SK-N-SH (cell line): Measurements from ENCODE around the gene SSX2IP. TPM values are rescaled to one million over a fixed set of nuclear protein-coding genes. Genes with fewer than 3 reads are reported as not detected.

ENCODE experiments used
- CTCF ChIA-PET: fragments of 300-600, 350-600 bp; formaldehyde crosslinking; extraction: SDS; loops from one replicate; lab custom pipeline; 2021; lab: Yijun Ruan, JAX
- POLR2A ChIA-PET: fragments of 350-600 bp; sonication (Branson Sonifier 250); formaldehyde crosslinking; extraction: SDS; loops from one replicate; lab custom pipeline; 2020; ENCODE audit warnings: antibody characterized with exemption, inconsistent platforms; lab: Yijun Ruan, JAX
- DNase-seq: peaks from one replicate; pipeline ENCODE4 v3.0.0; 2012
- H2AFZ ChIP-seq: fragments of 200-600 bp; sonication (generic); 2 replicates; pipeline ENCODE4 v1.8.1; 2016; ENCODE audit warnings: antibody characterized with exemption, mild to moderate bottlenecking, low read depth
- H3F3A ChIP-seq: fragments of 200-600 bp; sonication (generic); replicated peaks from 2 replicates; pipeline ENCODE3; 2016; ENCODE audit warnings: antibody characterized with exemption, mild to moderate bottlenecking; ENCODE audit not compliant: insufficient read depth
- H3K27ac ChIP-seq, 2 experiments: fragments of 200-500 bp in 1 of 2; fragments of 200-600 bp in 1 of 2; sonication (Bioruptor generic) in 1 of 2; sonication (generic), shearing (Covaris generic) in 1 of 2; 2 replicates each; pipeline versions ENCODE4 v1.5.1 to v1.6.1; 2014 to 2016; ENCODE audit warnings: low read depth in 2 of 2, inconsistent platforms in 1 of 2, low read length in 1 of 2, mild to moderate bottlenecking in 1 of 2, mixed read lengths in 1 of 2
- H3K27me3 ChIP-seq: fragments of 200-600 bp; sonication (generic), shearing (Covaris generic); 2 replicates; pipeline ENCODE4 v1.6.1; 2016; ENCODE audit warnings: mixed run types; ENCODE audit not compliant: insufficient read depth
- H3K36me3 ChIP-seq, 2 experiments: fragments of 200-500 bp in 1 of 2; fragments of 200-600 bp in 1 of 2; sonication (Bioruptor generic) in 1 of 2; sonication (generic) in 1 of 2; replicated peaks in 1 of 2; 2 replicates each; pipeline versions ENCODE3 to v1.5.1; 2014 to 2016; ENCODE audit warnings: low read length in 1 of 2, mild to moderate bottlenecking in 1 of 2; ENCODE audit not compliant: insufficient read depth in 2 of 2, control insufficient read depth in 1 of 2
- H3K4me1 ChIP-seq, 2 experiments: fragments of 200-500 bp in 1 of 2; fragments of 200-600 bp in 1 of 2; sonication (Bioruptor generic) in 1 of 2; sonication (generic), shearing (Covaris generic) in 1 of 2; 2 replicates each; pipeline versions ENCODE4 v1.5.1 to v1.6.1; 2014 to 2016; ENCODE audit warnings: low read depth in 1 of 2, low read length in 1 of 2, mixed run types in 1 of 2; ENCODE audit not compliant: insufficient read depth in 2 of 2, control insufficient read depth in 1 of 2
- H3K4me2 ChIP-seq: fragments of 200-600 bp; sonication (generic), shearing (Covaris generic); 2 replicates; pipeline ENCODE4 v1.6.1; 2017; ENCODE audit warnings: mixed run types
- H3K4me3 ChIP-seq, 2 experiments: fragments of 200-500 bp in 1 of 2; fragments of 200-600 bp in 1 of 2; sonication (Bioruptor generic) in 1 of 2; sonication (generic), shearing (Covaris generic) in 1 of 2; 2 replicates each; pipeline versions ENCODE4 v1.5.1 to v1.8.1; 2014 to 2016; ENCODE audit warnings: low read depth in 2 of 2, inconsistent platforms in 1 of 2, low read length in 1 of 2, mild to moderate bottlenecking in 1 of 2, mixed read lengths in 1 of 2, moderate library complexity in 1 of 2
- H3K79me2 ChIP-seq: fragments of 200-600 bp; sonication (generic); 2 replicates; pipeline ENCODE4 v1.8.1; 2017; ENCODE audit warnings: mild to moderate bottlenecking; ENCODE audit not compliant: insufficient read depth
- H3K9ac ChIP-seq: fragments of 200-600 bp; sonication (generic); 2 replicates; pipeline ENCODE4 v1.6.1; 2017; ENCODE audit warnings: mixed run types
- H3K9me2 ChIP-seq: fragments of 200-600 bp; sonication (generic); 2 replicates; pipeline ENCODE4 v1.6.1; 2017; ENCODE audit warnings: mixed run types
- H3K9me3 ChIP-seq: fragments of 200-600 bp; sonication (generic); 2 replicates; pipeline ENCODE4 v1.6.1; 2017; ENCODE audit warnings: mixed run types, mild to moderate bottlenecking, moderate library complexity
- H4K20me1 ChIP-seq: fragments of 200-600 bp; sonication (generic); 2 replicates; pipeline ENCODE4 v1.6.1; 2017; ENCODE audit warnings: mild to moderate bottlenecking, mixed run types; ENCODE audit not compliant: insufficient read depth
- EP300 ChIP-seq, 2 experiments: IDR thresholded peaks; 2 replicates each; pipeline versions ENCODE4 v1.4.0 to v1.6.1; 2012; ENCODE audit warnings: borderline replicate concordance in 1 of 2, low read depth in 1 of 2, low read length in 1 of 2
- EZH2phosphoT487 ChIP-seq: fragments of 200-600 bp; sonication (generic); IDR thresholded peaks from 2 replicates; pipeline ENCODE4 v1.6.1; 2017; ENCODE audit warnings: low read depth, mixed run types, mild to moderate bottlenecking, antibody characterized with exemption, moderate library complexity, borderline replicate concordance
- FOSL2 ChIP-seq: IDR thresholded peaks from 2 replicates; pipeline ENCODE4 v1.4.0; 2012; ENCODE audit warnings: low read depth, mild to moderate bottlenecking, moderate library complexity, borderline replicate concordance
- GATA2 ChIP-seq: sonication (generic); formaldehyde crosslinking; IDR thresholded peaks from 2 replicates; pipeline ENCODE4 v1.5.0; 2020; ENCODE audit warnings: mild to moderate bottlenecking, missing genetic modification reagents
- JUND ChIP-seq: IDR thresholded peaks from 2 replicates; pipeline ENCODE4 v1.4.0; 2012
- MAX ChIP-seq: IDR thresholded peaks from 2 replicates; pipeline ENCODE4 v1.4.0; 2012; ENCODE audit warnings: low read depth
- MXI1 ChIP-seq: IDR thresholded peaks from 2 replicates; pipeline ENCODE4 v1.6.1; 2012; ENCODE audit warnings: mild to moderate bottlenecking, low read depth, low read length, improper control_type of control experiment
- NFIC ChIP-seq: IDR thresholded peaks from 2 replicates; pipeline ENCODE4 v1.4.0; 2012; ENCODE audit warnings: borderline replicate concordance
- NRF1 ChIP-seq: IDR thresholded peaks from 2 replicates; pipeline ENCODE4 v1.6.1; 2012; ENCODE audit warnings: low read depth, mild to moderate bottlenecking, low read length
- PBX3 ChIP-seq: IDR thresholded peaks from 2 replicates; pipeline ENCODE4; 2012
- POLR2AphosphoS5 ChIP-seq: IDR thresholded peaks from 2 replicates; pipeline ENCODE4 v1.6.1; 2012; ENCODE audit warnings: low read depth, low read length
- RAD21 ChIP-seq: IDR thresholded peaks from 2 replicates; pipeline ENCODE4 v1.6.1; 2012; ENCODE audit warnings: mild to moderate bottlenecking, low read length
- RCOR1 ChIP-seq: fragments of 150-350 bp; IDR thresholded peaks from 2 replicates; pipeline ENCODE4 v1.6.1; 2017; ENCODE audit warnings: antibody characterized with exemption, low read length
- RXRA ChIP-seq: IDR thresholded peaks from 2 replicates; pipeline ENCODE4 v1.4.0; 2012; ENCODE audit warnings: low read depth, mild to moderate bottlenecking, borderline replicate concordance
- SIN3A ChIP-seq: IDR thresholded peaks from 2 replicates; pipeline ENCODE4 v1.6.1; 2012; ENCODE audit warnings: low read depth, mild to moderate bottlenecking, low read length, moderate library complexity, borderline replicate concordance
- SMC3 ChIP-seq: IDR thresholded peaks from 2 replicates; pipeline ENCODE4 v1.6.1; 2012; ENCODE audit warnings: low read depth, low read length, improper control_type of control experiment
- TCF12 ChIP-seq: IDR thresholded peaks from 2 replicates; pipeline ENCODE4 v1.4.0; 2012
- USF2 ChIP-seq: fragments of 150-350 bp; IDR thresholded peaks from 2 replicates; pipeline ENCODE4 v1.6.1; 2017; ENCODE audit warnings: antibody characterized with exemption, low read length, low read depth, borderline replicate concordance
- WGBS: methylation state at CpG from one replicate; pipeline ENCODE4 v1.1.6; 2017; ENCODE audit warnings: low lambda C conversion rate; 5-methylcytosine and 5-hydroxymethylcytosine counted together
- polyA plus RNA-seq, 3 experiments: library from polyadenylated mRNA; depleted of rRNA; stranded (reverse); fragments of >200 nt; gene quantifications; 2 replicates each; pipeline ENCODE4 v1.2.3, GENCODE V29; 2012
- TF ChIP-seq, protein P1 (sequence below): IDR thresholded peaks from 2 replicates; pipeline ENCODE4 v1.4.0; 2012; ENCODE audit warnings: low read depth, borderline replicate concordance

The SSX2IP gene
- polyA plus RNA-seq, 1 of the 3 experiments (the other 2 are of a cell fraction): 7.7 TPM

GRCh38 chr1:84672080-84672854, 18.0 kb downstream of the SSX2IP start:
- Histone ChIP-seq H4K20me1 (no peaks in the 10 kb centered on the region), H3K36me3 (peaks cover 9 to 23% of the 10 kb centered on the region in 2 experiments), H3K4me2 (no peak overlapping the region), H3K4me1 (no peaks in the 10 kb centered on the region), H3K79me2 (peaks cover 25% of the 10 kb centered on the region; the same call in 1 of the 2 replicates), H3K27ac (no peak overlapping the region), H3K27me3 (no peaks in the 10 kb centered on the region), H3K9ac (no peak overlapping the region), H2AFZ (no peak overlapping the region), H3K4me3 (no peak overlapping the region), H3K9me3 (no peaks in the 10 kb centered on the region), H3F3A (no peaks in the 10 kb centered on the region), H3K9me2 (no peaks in the 10 kb centered on the region)
- TF ChIP-seq EZH2phosphoT487 (no peak), FOSL2 (no peak), NFIC (no peak), GATA2 (CRISPR knock-in tag) (no peak), USF2 (no peak), SMC3 (no peak), POLR2AphosphoS5 (no peak), RCOR1 (no peak)
- TF ChIP-seq, protein P1, sequence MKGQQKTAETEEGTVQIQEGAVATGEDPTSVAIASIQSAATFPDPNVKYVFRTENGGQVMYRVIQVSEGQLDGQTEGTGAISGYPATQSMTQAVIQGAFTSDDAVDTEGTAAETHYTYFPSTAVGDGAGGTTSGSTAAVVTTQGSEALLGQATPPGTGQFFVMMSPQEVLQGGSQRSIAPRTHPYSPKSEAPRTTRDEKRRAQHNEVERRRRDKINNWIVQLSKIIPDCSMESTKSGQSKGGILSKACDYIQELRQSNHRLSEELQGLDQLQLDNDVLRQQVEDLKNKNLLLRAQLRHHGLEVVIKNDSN: no peak
- ChIA-PET CTCF (no interaction called here), POLR2A (no interaction called here)
- no peak for DNase-seq
- 95% methylated on average over 3 of the region's 3 CpGs for WGBS

GRCh38 chr1:84669831-84670230, 20.4 kb downstream of the SSX2IP start:
- H3K4me2 ChIP-seq: no peak overlapping the region
- H3K4me3 ChIP-seq: no peak overlapping the region
- POLR2A ChIA-PET: no interaction called here
- peaks cover 0 to 13% of the 10 kb centered on the region in 2 experiments; a peak in 3 of 4 replicates for H3K4me1 ChIP-seq
- CTCF ChIA-PET: interaction anchor here (0.8 to 1.1 kb wide), 3 partner anchors 9 to 102 kb away, joined by 3 to 4 read pairs (median 3); no protein-coding TSS in a partner anchor
- peaks cover 26% of the 10 kb centered on the region; the same call in 1 of the 2 replicates for H3K79me2 ChIP-seq
- no peak overlapping the region for H3K9ac ChIP-seq
- 100% methylated on average over 2 of the region's 2 CpGs for WGBS
- no peak for TF ChIP-seq USF2
- TF ChIP-seq, protein P1: no peak
- no peak for TF ChIP-seq SMC3
- no peak for TF ChIP-seq SIN3A
- TF ChIP-seq MXI1: no peak
- TF ChIP-seq JUND: no peak
- TF ChIP-seq PBX3: no peak
- no peak for TF ChIP-seq TCF12
- no peak for TF ChIP-seq EP300 (IDR thresholded peaks at IDR 0.05; ENCODE audit: borderline replicate concordance in 1 of 2, low read depth in 1 of 2, low read length in 1 of 2)
- no peak for TF ChIP-seq RXRA
- TF ChIP-seq EZH2phosphoT487: no peak
- TF ChIP-seq GATA2 (CRISPR knock-in tag): no peak
- TF ChIP-seq NRF1: no peak
- no peak for TF ChIP-seq RAD21
- TF ChIP-seq MAX: no peak
- no peaks in the 10 kb centered on the region for H3K9me2 ChIP-seq
- no peak overlapping the region for H2AFZ ChIP-seq
- H3F3A ChIP-seq: peaks cover 12% of the 10 kb centered on the region
- H3K9me3 ChIP-seq: no peaks in the 10 kb centered on the region
- no peak overlapping the region for H3K27ac ChIP-seq
- H3K36me3 ChIP-seq: peaks cover 12 to 26% of the 10 kb centered on the region in 2 experiments
- H4K20me1 ChIP-seq: no peaks in the 10 kb centered on the region
- no peak for DNase-seq
- H3K27me3 ChIP-seq: no peaks in the 10 kb centered on the region
